ENCODE results near the gene OR5K3.
"Not testable (repeated sequence)": the region's sequence is repeated elsewhere in the genome, so short reads cannot be mapped to it uniquely, and the experiment has no call there.

The OR5K3 gene

DNA sequence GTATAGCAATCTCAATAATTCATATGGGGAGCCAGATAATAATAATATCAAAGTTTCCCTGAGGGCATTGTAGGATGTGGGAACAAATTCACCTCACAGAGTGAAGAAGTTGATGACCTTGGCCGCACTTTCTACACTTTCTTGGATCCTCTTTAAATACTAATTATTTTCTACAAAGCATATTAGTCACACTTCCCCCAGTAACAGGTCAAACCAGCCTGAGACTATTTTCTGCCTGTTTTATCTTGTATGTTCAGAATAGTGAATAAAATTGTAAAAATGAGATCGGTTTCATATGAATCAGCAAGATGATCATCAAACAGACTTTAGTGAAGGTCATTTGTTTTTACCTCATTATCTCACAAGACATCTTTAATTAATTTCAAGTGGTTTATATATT lies 2.3 kb upstream of the OR5K3 start:
- H3K4me3 ChIP-seq (ENCODE audit: low read length) = no peak overlapping the region
- TF ChIP-seq ZNF274 (IDR thresholded peaks at IDR 0.05; ENCODE audit: low read depth, low read length) = no peak

DNA sequence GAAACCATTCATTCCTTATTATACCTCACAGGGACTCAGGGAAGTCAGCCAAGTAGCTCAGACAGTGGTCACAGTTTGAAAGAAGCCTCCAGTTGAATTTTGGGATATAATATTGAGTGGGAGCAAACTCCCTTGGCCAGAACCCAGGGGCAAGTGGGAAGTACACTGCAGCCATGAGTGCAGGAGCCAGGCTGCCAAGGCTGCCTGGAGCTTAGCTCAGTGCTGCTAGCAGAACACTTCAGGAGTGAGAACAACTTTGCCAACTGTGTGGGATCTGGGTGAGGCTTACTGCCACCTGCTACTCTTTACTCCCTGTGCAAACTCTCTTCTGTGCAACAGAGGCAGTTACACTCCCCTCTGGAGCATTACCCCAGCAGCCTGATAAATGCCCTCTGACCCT lies 4.6 kb downstream of the OR5K3 start:
- no peak overlapping the region for H3K4me3 ChIP-seq (ENCODE audit: low read length)
- TF ChIP-seq ZNF274 (IDR thresholded peaks at IDR 0.05; ENCODE audit: low read depth, low read length) = no peak

DNA sequence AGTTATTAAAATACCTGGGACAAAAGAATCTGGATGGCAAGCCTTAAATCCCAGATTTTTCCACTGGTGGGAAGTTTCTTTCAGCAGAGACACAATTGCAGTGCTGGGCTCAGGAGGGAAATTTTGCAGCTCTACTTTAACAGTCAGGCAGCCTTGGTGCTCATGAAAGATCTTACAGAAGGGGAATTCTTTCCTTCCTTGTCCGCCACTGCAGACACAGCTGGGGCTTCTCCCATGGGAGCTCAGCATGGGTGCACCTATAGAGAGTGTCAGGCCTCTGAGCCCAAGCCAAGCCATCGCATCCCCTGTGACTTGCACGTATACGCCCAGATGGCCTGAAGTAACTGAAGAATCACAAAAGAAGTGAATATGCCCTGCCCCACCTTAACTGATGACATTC lies 6.0 kb downstream of the OR5K3 start:
- not testable (repeated sequence) for H3K4me3 ChIP-seq (ENCODE audit: low read length)

DNA sequence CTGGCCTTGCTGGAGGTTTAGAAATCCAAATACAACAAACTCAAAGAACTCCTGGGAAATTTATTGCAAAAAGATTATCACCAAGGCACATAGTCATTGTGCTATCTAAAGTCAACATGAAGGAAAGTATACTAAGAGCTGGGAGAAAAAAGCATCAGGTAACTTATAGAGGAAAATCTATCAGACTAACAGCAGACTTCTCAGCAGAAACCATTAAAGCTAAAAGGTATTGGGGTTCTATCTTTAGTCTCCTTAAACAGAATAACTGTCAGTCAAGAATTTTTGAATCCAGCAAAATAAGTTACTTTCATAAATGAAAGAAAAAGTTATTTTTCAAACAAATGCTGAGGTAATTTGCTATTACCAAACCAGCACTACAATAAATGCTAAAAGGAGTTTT lies 8.0 kb downstream of the OR5K3 start:
- no peak for TF ChIP-seq ZNF274 (IDR thresholded peaks at IDR 0.05; ENCODE audit: low read depth, low read length)
- H3K4me3 ChIP-seq (ENCODE audit: low read length) = no peak overlapping the region

DNA sequence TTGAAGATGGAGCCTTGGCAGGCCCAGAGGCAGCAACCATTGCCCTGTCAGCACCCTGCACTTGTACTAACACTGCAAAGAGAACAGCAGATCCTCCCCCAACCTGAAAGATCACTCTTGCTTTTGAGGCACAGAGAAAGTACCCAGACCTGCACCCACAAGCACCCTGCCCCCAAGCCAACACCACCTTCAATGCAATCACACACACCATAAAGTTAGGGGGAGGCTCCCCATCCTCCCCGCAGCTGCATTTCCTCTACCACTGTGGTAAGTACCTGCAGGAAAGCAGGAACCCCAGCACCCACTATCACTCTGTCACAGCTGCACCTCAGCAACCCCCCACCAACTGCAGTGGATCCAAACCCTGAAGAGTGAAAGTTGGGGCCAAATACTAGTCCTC lies 12.0 kb downstream of the OR5K3 start:
- no peak overlapping the region for H3K4me3 ChIP-seq (ENCODE audit: low read length)
- no peak for TF ChIP-seq ZNF274 (IDR thresholded peaks at IDR 0.05; ENCODE audit: low read depth, low read length)

DNA sequence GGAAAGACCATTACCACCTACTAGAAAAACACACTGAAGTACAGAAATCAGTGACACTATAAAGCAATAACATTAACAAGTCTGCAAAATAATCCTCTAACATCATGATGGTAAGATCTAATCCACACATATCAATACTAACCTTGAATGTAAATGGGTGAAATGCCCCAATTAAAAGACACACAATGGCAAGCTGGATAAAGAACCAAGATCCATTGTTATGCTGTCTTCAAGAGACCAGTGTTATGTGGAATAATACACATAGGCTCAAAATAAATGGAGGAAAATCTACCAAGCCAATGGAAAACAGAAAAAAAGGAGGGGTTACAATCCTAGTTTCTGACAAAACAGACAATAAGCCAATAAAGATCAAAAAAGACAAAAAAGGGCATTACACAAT lies 13.5 kb downstream of the OR5K3 start:
- no peak overlapping the region for H3K4me3 ChIP-seq (ENCODE audit: low read length)

DNA sequence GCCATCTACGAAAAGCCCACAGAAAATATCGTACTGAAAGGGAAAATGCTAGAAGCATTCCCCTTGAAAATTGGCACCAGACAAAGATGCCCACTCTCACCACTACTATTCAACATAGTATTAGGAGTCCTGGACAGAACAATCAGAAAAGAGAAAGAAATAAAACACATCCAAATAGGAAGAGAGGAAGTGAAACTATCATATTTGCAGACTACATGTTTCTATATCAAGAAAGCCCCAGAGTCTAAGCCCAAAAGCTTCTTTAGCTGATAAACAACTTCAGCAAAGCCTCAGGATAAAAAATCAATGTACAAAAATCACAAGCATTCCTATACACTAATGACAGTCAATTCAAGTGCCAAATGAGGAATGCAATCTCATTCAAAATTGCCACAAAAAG lies 15.6 kb downstream of the OR5K3 start:
- no peak overlapping the region for H3K4me3 ChIP-seq (ENCODE audit: low read length)
- no peak for TF ChIP-seq ZNF274 (IDR thresholded peaks at IDR 0.05; ENCODE audit: low read depth, low read length)

More for the DNA sequence above, 13.5 kb downstream of the OR5K3 start:
- no peak for TF ChIP-seq ZNF274 (IDR thresholded peaks at IDR 0.05; ENCODE audit: low read depth, low read length)

DNA sequence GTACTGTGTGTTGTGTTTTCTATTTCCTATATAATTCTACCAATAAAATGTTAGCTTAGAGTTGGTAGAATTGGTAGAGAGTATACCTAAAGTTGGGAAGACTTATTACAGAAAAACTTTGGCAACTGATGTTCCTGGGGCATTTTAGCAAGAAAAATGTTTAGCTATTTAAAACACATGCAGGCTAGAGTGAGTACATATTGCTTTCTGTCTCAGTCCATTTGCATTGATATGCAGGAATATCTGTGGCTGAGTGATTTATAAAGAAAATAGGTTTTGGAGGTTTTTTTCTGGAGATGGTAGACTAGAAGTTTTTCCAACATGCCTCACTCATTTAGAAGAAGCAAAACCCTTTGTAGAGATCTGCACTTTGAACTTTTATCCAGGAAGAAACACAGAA lies 42.1 kb downstream of the OR5K3 start:
- TF ChIP-seq ZNF274 (IDR thresholded peaks at IDR 0.05; ENCODE audit: low read depth, low read length) = no peak
- H3K4me3 ChIP-seq (ENCODE audit: low read length) = no peak overlapping the region

DNA sequence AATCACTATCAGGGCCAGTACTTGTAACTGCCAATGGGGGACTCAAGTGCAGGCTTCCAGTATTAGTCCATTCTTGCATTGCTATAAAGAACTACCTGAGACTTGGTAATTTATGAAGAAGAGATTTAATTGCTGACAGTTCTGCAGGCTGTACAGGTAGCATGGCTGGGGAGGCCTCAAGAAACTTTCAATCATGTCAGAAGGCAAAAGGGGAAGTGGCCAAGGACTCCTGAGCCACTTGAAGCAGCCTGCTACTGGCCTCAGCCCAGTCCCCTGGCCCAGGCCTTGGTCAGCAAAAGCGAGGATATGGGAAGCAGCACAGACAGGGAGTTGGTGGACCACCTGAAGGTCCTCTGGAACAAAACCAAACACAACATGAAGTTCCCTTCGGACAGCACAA lies 43.3 kb downstream of the OR5K3 start:
- TF ChIP-seq ZNF274 (IDR thresholded peaks at IDR 0.05; ENCODE audit: low read depth, low read length) = no peak
- H3K4me3 ChIP-seq (ENCODE audit: low read length) = no peak overlapping the region

DNA sequence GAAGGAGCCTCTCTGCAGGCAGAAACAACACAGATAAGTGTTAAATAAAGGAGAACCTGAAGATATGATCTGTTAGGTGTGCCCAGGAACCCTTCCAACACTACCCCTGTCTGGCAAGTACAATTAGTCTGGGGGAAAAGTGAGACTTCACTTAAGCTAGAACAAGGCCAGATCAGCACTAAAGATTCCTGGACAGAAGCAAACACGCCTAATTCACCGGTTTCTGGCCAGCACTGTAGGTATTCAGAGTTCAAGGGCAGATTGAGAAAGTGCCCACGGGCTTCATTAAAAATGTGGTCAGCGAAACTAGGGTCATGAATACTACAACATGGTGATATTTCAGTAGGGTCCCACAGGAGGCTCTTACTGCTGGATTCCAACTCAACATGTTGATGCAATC lies 43.9 kb downstream of the OR5K3 start:
- H3K4me3 ChIP-seq (ENCODE audit: low read length) = no peak overlapping the region
- no peak for TF ChIP-seq ZNF274 (IDR thresholded peaks at IDR 0.05; ENCODE audit: low read depth, low read length)

DNA sequence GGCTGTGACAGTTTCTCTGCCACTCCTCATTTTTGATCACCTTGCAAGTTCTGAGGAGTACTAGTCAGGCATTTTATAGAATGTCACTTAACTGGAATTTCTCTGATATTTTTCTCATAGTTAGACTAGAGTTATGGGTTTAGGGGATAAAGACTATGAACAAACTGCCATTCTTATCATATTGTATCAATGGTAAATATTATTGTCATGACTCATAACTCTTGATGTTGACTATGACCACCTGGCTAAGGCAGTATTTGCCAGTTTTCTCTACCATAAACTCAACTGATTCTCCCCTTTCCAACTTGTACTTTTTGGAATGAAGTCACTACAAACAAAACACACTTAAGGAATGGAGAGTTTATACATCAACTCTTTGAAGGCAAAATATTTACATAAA lies 49.8 kb downstream of the OR5K3 start:
- no peak overlapping the region for H3K4me3 ChIP-seq (ENCODE audit: low read length)
- no peak for TF ChIP-seq ZNF274 (IDR thresholded peaks at IDR 0.05; ENCODE audit: low read depth, low read length)

Measured in GM08714 (cell line).